ENCODE measurements around the gene SLX9. TPM values are rescaled to one million over a fixed set of nuclear protein-coding genes. Genes with fewer than 3 reads are reported as not detected.
"Not testable (repeated sequence)": the region's sequence is repeated elsewhere in the genome, so short reads cannot be mapped to it uniquely, and the experiment has no call there.

The SLX9 gene
- total RNA-seq, 5 donors from 2014 or later (not counting 1 experiment from before 2014, with no cell fraction given), result 16.7 to 32.2 (median 26.7) TPM

DNA sequence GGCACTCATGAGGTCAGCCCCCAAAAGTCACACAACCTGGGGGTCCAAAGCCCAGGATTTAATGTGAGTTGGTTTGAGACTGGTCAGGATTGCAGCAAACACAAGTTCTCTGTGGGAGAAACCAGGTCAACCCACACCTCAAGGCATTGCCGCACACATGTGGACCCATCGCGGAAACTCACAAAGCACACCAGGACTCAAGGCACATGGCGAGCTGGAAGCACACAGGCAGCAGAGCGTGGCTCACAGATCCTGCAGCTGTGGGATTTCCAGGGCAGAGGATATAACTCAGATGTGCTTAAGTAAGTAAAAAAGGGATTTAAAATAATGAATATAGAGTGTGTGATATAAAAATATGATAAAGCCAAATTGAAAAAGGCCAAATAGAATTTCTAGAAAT is 82.9 kb downstream of the SLX9 start:
- Mint-ChIP-seq H3K9me3 (peaks cover 4 to 6% (median 4%) of the 10 kb centered on the region in 3 donors), H3K36me3 (no peaks in the 10 kb centered on the region), H3K4me1 (peaks cover 3 to 4% (median 3%) of the 10 kb centered on the region in 3 donors), H3K27ac (no peak overlapping the region), H3K4me3 (no peak overlapping the region), H3K27me3 (peaks cover 3 to 21% of the 10 kb centered on the region in 2 donors)
- ChIA-PET POLR2A (no interaction called here), CTCF (no interaction called here)
- H3K4me3 ChIP-seq (ENCODE audit: control insufficient read depth in 1 of 2, extremely low read depth in 1 of 2, low read length in 1 of 2), result no peak overlapping the region
- no peak overlapping the region for H3K27ac ChIP-seq (ENCODE audit: low read length)
- ATAC-seq (replicated peaks in 1 of 4) (no peak), DNase-seq (no peak)
- no peaks in the 10 kb centered on the region for H3K9me3 ChIP-seq
- 100% methylated on average over 1 of the region's 5 CpGs for WGBS (ENCODE audit: insufficient coverage)
- H3K4me1 ChIP-seq (ENCODE audit: control insufficient read depth in 1 of 2, extremely low read depth in 1 of 2, insufficient read depth in 2 of 2, low read length in 2 of 2), result peaks cover 0 to 4% of the 10 kb centered on the region in 2 experiments
- peaks cover 0 to 36% of the 10 kb centered on the region in 2 experiments for H3K27me3 ChIP-seq (replicated peaks in 1 of 2; ENCODE audit: control insufficient read depth in 2 of 2, extremely low read depth in 1 of 2, insufficient read depth in 2 of 2, low read length in 1 of 2)
- H3K36me3 ChIP-seq (ENCODE audit: control insufficient read depth in 2 of 2, extremely low read depth in 1 of 2, insufficient read depth in 1 of 2, low read length in 1 of 2), result no peaks in the 10 kb centered on the region

DNA sequence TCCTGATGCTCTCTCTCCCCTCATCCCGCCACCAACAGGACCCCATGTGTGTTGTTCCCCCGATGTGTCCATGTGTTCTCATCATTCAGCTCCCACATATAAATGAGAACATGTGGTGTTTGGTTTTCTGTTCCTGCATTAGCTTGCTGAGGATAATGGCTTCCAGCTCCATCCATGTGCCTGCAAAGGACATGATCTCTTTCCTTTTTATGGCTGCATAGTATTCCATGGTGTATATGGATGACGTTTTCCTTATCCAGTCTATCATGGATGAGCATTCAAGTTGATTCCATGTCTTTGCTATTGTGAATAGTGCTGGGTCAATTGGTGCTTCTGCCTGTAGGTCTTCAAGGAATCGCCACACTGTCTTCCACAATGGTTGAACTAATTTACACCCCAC is 84.7 kb downstream of the SLX9 start:
- H3K27ac ChIP-seq (ENCODE audit: low read length); H3K9me3 ChIP-seq; CTCF ChIA-PET; H3K4me1 Mint-ChIP-seq; H3K4me3 Mint-ChIP-seq; POLR2A ChIA-PET; ATAC-seq (replicated peaks in 1 of 4); H3K36me3 Mint-ChIP-seq; H3K4me1 ChIP-seq (ENCODE audit: control insufficient read depth in 1 of 2, extremely low read depth in 1 of 2, insufficient read depth in 2 of 2, low read length in 2 of 2); H3K27ac Mint-ChIP-seq; H3K9me3 Mint-ChIP-seq; H3K36me3 ChIP-seq (ENCODE audit: control insufficient read depth in 2 of 2, extremely low read depth in 1 of 2, insufficient read depth in 1 of 2, low read length in 1 of 2); H3K4me3 ChIP-seq (ENCODE audit: control insufficient read depth in 1 of 2, extremely low read depth in 1 of 2, low read length in 1 of 2); DNase-seq: not testable (repeated sequence)
- peaks cover 0 to 33% of the 10 kb centered on the region in 2 experiments for H3K27me3 ChIP-seq (replicated peaks in 1 of 2; ENCODE audit: control insufficient read depth in 2 of 2, extremely low read depth in 1 of 2, insufficient read depth in 2 of 2, low read length in 1 of 2)
- peaks cover 0 to 15% of the 10 kb centered on the region in 2 donors for H3K27me3 Mint-ChIP-seq
- WGBS (ENCODE audit: insufficient coverage), result no CpG with 5 or more reads among the region's 4 CpGs

DNA sequence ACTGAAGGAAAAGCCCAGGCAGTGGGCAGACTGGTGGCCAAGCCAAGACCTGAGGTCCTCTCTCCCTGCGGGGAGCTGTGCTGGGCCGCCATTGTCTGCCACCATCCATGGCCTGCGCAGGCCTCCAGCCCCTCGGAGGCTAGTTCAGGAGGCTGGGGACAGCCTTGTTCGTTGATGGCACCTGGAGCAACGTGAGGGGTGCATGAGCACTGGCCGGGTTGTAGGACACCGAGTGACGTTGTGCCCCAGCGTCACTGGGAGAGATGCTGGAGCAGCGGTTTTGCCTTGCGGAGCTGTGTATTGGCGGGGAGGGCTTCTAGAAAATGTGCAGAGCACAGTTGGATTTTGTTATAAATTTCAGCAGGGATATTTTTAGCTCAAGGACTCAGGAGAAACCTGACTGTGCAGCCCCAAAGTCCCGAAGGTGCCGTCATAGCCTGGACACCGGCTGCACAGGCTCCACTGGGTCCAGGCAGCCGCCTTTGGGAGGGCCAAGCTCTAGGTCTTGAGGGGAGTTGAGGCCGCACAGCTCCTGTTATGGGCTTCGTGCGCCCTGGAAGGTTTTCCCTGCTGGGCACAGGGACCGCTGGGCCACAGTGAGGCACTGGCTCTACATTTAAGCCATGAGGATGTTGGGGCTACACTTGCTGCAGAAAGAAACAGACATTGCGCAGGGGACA is 86.4 kb downstream of the SLX9 start:
- H3K9me3 ChIP-seq, result no peaks in the 10 kb centered on the region
- ChIA-PET CTCF (no interaction called here), POLR2A (no interaction called here)
- no peaks in the 10 kb centered on the region for H3K4me1 Mint-ChIP-seq
- H3K36me3 Mint-ChIP-seq, result no peaks in the 10 kb centered on the region
- no peak overlapping the region for H3K4me3 Mint-ChIP-seq
- no peak overlapping the region for H3K27ac ChIP-seq (ENCODE audit: low read length)
- no peaks in the 10 kb centered on the region for H3K36me3 ChIP-seq (ENCODE audit: control insufficient read depth in 2 of 2, extremely low read depth in 1 of 2, insufficient read depth in 1 of 2, low read length in 1 of 2)
- H3K4me1 ChIP-seq (ENCODE audit: control insufficient read depth in 1 of 2, extremely low read depth in 1 of 2, insufficient read depth in 2 of 2, low read length in 2 of 2), result no peaks in the 10 kb centered on the region
- H3K27me3 ChIP-seq (replicated peaks in 1 of 2; ENCODE audit: control insufficient read depth in 2 of 2, extremely low read depth in 1 of 2, insufficient read depth in 2 of 2, low read length in 1 of 2), result peaks cover 0 to 29% of the 10 kb centered on the region in 2 experiments
- no peak for ATAC-seq (replicated peaks in 1 of 4)
- H3K27ac Mint-ChIP-seq, result no peak overlapping the region
- no peak overlapping the region for H3K4me3 ChIP-seq (ENCODE audit: control insufficient read depth in 1 of 2, extremely low read depth in 1 of 2, low read length in 1 of 2)
- 93% methylated on average over 21 of the region's 22 CpGs for WGBS (ENCODE audit: insufficient coverage)
- H3K27me3 Mint-ChIP-seq, result peaks cover 0 to 12% of the 10 kb centered on the region in 2 donors
- H3K9me3 Mint-ChIP-seq, result peaks cover 4 to 6% (median 4%) of the 10 kb centered on the region in 3 donors
- peak in 1 of 35 experiments; percentile 13 for DNase-seq

Other genes with a start within 250 kb of the SLX9 start
- gene KRTAP10-12, start 242.9 kb upstream of the SLX9 start, total RNA-seq, result not detected
- not detected for gene TSPEAR, start 228.5 kb upstream of the SLX9 start, total RNA-seq
- 100 to 1,000 TPM; 124 to 157 (median 134) TPM for gene UBE2G2, start 138.2 kb upstream of the SLX9 start, total RNA-seq
- gene SUMO3, start 122.0 kb upstream of the SLX9 start, total RNA-seq, result 10 to 100 TPM; 49.1 to 77.1 (median 53.7) TPM
- gene PTTG1IP, start 66.3 kb upstream of the SLX9 start, total RNA-seq, result 10 to 100 TPM; 73.4 to 91.1 (median 90.2) TPM
- 100 to 1,000 TPM; 249 to 498 (median 304) TPM for gene ITGB2, start 19.1 kb upstream of the SLX9 start, total RNA-seq
- 10 to 100 TPM; 39.7 to 50.3 (median 44.5) TPM for gene ADARB1, start 134.6 kb downstream of the SLX9 start, total RNA-seq